HL-60/S4 treated with retinoic acid at 250 ng/mL for 4 days and 3 days (cell line): Measurements from ENCODE around the gene ICAM1.

Experiments
- in situ Hi-C: fragments of 300-500 bp; cut with MboI; formaldehyde crosslinking; loops from 2 replicates; pipeline ENCODE4 v1.7.0; 2022; ENCODE audit warnings: low sequenced_read_pairs

Gene ICAM1

DNA sequence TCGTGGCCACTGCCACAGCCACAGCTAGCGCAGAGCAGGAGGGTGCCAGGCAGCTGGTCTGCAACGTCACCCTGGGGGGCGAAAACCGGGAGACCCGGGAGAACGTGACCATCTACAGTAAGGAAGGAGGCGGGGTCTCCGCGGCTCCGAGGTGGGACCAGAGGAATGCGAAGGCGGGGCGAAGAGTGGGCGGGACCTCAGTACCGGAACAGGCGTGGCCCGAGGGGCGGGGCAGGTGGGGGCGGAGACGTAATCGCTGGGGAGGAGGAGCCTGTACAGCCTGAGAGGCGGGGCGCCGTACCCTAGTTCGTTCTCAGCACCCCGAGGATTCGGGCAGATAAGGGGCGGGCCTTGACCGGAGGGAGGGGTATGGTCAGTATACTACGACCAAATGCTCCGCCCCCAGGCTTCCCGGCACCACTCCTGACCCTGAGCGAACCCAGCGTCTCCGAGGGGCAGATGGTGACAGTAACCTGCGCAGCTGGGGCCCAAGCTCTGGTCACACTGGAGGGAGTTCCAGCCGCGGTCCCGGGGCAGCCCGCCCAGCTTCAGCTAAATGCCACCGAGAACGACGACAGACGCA, 21.4 kb downstream of the ICAM1 start:
- in situ Hi-C loops = no loop called here

GRCh38 chr19:10292789-10293636, 22.1 kb downstream of the ICAM1 start:
- in situ Hi-C loops = no loop called here

DNA sequence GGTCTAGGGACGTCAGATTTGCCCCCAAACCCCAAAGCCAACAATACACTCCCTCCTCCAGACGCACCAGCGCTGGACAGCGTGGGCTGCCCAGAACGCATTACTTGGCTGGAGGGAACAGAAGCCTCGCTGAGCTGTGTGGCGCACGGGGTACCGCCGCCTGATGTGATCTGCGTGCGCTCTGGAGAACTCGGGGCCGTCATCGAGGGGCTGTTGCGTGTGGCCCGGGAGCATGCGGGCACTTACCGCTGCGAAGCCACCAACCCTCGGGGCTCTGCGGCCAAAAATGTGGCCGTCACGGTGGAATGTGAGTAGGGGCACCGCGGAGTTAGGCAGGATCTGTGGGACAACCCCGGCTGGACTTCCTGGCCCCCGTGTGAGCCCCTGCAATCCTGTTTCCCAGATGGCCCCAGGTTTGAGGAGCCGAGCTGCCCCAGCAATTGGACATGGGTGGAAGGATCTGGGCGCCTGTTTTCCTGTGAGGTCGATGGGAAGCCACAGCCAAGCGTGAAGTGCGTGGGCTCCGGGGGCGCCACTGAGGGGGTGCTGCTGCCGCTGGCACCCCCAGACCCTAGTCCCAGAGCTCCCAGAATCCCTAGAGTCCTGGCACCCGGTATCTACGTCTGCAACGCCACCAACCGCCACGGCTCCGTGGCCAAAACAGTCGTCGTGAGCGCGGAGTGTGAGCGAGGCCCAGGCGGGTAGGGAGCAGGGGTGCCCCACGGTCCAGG, 22.9 kb downstream of the ICAM1 start:
- in situ Hi-C loops = no loop called here

- in situ Hi-C loops = no loop called here
Measured at GRCh38 chr19:10294368-10294697, 23.4 kb downstream of the ICAM1 start.

DNA sequence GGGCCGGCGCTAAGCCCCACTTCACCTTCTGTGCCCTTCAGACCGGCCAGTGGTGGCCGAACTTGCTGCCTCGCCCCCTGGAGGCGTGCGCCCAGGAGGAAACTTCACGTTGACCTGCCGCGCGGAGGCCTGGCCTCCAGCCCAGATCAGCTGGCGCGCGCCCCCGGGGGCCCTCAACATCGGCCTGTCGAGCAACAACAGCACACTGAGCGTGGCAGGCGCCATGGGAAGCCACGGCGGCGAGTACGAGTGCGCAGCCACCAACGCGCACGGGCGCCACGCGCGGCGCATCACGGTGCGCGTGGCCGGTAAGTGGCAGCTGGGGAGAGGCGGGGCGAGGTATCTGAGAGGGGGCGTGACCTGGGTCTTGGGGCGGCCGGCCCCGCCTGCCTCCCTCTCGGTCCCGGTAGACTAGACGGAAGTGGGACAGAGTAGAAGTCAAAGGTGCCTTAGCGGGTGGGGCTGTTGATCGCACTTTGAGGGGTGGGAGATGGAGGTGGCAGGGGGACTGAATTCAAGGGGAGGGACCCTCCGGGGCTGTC, 24.5 kb downstream of the ICAM1 start:
- in situ Hi-C loops = no loop called here

- in situ Hi-C loops = no loop called here
Measured at GRCh38 chr19:10295847-10296591, 25.1 kb downstream of the ICAM1 start.

DNA sequence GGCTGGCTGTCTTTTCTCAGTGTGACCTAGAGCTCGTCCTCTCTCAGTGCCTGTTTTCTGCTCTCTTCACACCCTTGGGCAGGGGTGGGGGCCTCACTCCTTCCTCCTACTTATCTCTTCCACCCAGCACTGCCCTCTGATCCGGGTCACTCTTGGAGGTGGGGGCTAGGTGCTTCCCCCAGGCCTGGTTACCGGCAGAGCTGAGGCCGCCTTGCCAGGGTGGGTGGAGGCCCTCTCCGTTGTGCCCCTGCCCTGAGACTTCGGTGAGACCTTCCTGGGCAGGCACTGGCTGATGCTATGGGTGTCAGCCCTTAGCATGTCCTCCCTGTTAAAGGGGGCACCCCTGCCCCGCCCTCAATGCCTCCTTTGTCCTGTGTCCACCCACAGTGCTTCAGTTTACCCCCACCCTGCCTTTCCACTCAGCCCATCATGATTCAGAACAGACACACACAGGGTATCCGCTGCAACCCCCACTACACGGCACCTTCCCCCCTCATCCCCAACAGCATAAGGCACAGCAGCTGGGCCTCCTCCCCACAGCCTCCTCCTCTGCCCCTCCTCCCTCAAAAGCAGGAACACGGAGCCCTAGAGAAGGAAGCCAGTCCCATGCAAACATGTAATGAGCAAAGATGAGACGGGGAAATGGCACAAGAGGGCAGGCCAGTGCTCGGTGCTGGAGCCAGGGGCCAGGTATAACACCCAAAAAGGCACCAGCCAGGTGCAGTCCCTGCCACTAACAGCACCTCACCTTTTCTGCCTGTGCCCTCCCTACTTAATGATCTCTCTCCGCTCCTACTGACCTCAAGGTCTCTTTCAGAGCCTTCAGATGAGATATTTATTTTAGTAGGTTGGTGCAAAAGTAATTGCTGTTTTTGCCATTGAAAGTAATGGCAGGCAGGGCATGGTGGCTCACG, 28.9 kb downstream of the ICAM1 start:
- in situ Hi-C loops = no loop called here

- in situ Hi-C loops = no loop called here
Measured at GRCh38 chr19:10305139-10305806, 34.4 kb downstream of the ICAM1 start.

DNA sequence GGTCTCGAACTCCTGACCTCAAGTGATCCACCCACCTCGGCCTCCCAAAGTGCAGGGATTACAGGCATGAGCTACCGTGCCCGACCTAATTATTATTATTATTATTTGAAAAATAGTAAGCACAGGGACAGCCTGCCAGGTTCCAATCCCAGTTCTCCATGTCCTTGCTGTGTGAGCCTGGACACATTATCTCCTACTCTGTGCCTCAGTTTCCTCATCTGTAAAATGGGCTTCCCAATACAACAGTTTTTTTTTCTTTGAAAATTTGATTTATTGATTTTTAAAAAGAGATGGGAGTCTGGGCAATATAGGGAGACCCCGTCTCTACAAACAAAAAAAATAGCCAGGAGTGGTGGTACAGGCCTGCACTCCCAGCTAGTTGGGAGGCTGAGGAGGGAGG, 35.4 kb downstream of the ICAM1 start:
- in situ Hi-C loops = no loop called here

GRCh38 chr19:10309423-10309822, 38.5 kb downstream of the ICAM1 start, which contains the start of gene ZGLP1:
Gene ZGLP1 (minus strand): TSS chr19:10309815.
- in situ Hi-C loops = no loop called here

GRCh38 chr19:10315335-10316214, 44.7 kb downstream of the ICAM1 start, which contains the start of gene FDX2:
Gene FDX2 (minus strand): TSS chr19:10316015. CDS start chr19:10315996, 19 bp downstream.
- in situ Hi-C loops = no loop called here

- in situ Hi-C loops = no loop called here
Measured at GRCh38 chr19:10316229-10317044, 45.5 kb downstream of the ICAM1 start.

DNA sequence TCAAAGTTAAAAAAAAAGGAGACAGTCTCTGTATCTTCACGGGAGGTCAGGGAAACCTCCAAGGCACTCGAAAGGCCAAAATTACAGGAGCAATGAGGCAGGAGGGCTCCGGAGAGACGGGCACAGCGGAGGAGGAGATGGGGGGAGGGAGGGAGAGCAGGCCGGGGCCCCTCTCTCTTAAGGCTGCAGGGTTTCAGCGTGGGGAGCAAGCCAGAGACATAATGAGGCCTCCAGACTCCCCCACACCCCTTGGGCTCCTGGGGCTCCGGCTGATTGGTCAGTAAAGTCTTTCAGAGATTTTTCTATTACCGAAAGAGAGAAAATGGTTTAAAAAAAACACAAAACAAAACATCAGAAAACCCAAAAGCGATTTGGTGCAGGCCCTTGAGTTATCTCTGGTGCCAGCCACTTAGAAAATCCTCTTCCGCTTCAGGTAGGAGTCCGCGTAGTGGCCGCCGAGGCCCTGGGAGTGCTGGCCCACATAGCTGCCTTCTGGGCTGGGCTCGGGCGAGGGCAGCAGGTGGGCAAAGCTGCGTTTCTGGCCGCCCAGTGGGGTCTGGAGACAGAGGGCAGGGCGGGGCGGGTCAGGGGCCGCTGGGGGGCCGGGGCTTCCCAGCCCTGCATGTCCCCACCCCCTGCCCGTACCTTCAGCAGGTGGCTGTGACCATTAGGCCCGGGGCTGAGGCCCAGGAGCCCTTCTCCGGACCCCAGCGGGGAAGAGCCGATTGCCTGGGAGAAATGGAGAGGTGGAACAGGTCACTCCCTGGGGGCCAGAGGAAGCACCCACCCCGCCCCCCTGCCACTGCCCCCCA, 46.3 kb downstream of the ICAM1 start:
- in situ Hi-C loops = no loop called here

DNA sequence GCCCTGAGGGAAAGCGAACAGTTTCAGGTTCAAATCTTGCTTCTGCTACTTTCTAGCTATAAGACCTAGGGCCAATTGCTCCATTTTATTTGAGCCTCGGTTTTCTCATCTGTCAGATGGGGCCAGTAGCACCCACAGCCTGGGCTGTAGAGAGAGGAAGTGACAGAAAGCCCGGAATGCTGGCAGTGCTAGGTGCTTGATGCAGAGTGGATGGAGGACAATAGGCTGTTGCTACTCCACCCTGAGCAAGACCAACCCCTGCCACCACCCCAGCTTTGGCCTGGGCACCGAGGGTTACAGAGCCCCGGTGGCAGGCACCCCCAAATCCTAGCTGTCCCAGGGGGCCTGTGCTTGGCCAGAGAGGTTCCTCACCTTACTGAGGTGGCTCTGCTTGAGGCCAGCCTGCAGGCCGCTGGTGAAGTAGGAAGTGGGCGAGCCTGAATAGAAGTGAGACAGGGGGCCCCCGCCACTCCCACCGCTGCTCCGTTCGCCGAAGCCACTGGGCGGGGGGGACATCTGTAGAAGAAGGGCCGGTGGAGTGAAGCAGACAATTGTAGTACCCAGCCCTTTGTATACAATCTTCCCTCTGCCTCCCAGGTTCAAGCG, 47.0 kb downstream of the ICAM1 start:
- in situ Hi-C loops = no loop called here

GRCh38 chr19:10318807-10319682, 48.1 kb downstream of the ICAM1 start:
- in situ Hi-C loops = no loop called here
